ENCODE measurements around the gene EPN1. TPM values are rescaled to one million over a fixed set of nuclear protein-coding genes. Genes with fewer than 3 reads are reported as not detected.
A peak's percentile ranks its signal among the peaks of the same experiment; 100 is the strongest.

Gene EPN1
- total RNA-seq, 3 donors from 2014 or later (not counting 1 experiment from before 2014, with no cell fraction given) = 47.6 to 56.4 (median 51.8) TPM

- no peaks in the 10 kb centered on the region for H3K36me3 Mint-ChIP-seq
- no peak for DNase-seq
- no peak overlapping the region for H3K27ac Mint-ChIP-seq
- no peaks in the 10 kb centered on the region for H3K27me3 Mint-ChIP-seq (ENCODE audit: low read depth in 2 of 2)
- Histone ChIP-seq H3K36me3 (ENCODE audit: control insufficient read depth, insufficient read depth, low read length) (no peaks in the 10 kb centered on the region), H3K27me3 (ENCODE audit: control insufficient read depth, insufficient read depth, low read length) (no peaks in the 10 kb centered on the region), H3K27ac (ENCODE audit: low read length) (no peak overlapping the region), H3K4me3 (ENCODE audit: low read length) (no peak overlapping the region), H3K9me3 (ENCODE audit: control insufficient read depth, insufficient read depth, low read length) (no peaks in the 10 kb centered on the region), H3K4me1 (ENCODE audit: control insufficient read depth, insufficient read depth, low read length) (peaks cover 5% of the 10 kb centered on the region)
- WGBS (ENCODE audit: insufficient coverage) = 95% methylated on average over 15 of the region's 15 CpGs
- no peak for ATAC-seq
- TF ChIP-seq CTCF (IDR thresholded peaks at IDR 0.05) = no peak
- H3K4me3 Mint-ChIP-seq = no peak overlapping the region
- no peaks in the 10 kb centered on the region for H3K9me3 Mint-ChIP-seq
- intact Hi-C loops (cut with micrococcal nuclease) = no loop called here
- peaks cover 7 to 11% of the 10 kb centered on the region in 2 donors for H3K4me1 Mint-ChIP-seq
These were observed 29.6 kb downstream of the EPN1 start for GRCh38 chr19:55704494-55705245.

- no peak for ATAC-seq
- H3K27me3 ChIP-seq (ENCODE audit: control insufficient read depth, insufficient read depth, low read length) = no peaks in the 10 kb centered on the region
- H3K9me3 ChIP-seq (ENCODE audit: control insufficient read depth, insufficient read depth, low read length) = no peaks in the 10 kb centered on the region
- Mint-ChIP-seq H3K9me3 (no peaks in the 10 kb centered on the region), H3K36me3 (no peaks in the 10 kb centered on the region), H3K27me3 (ENCODE audit: low read depth in 2 of 2) (no peaks in the 10 kb centered on the region), H3K27ac (peak overlapping the region in 1 of 2 donors; percentile 9), H3K4me1 (peaks cover 7 to 11% of the 10 kb centered on the region in 2 donors), H3K4me3 (no peak overlapping the region)
- no peak overlapping the region for H3K4me3 ChIP-seq (ENCODE audit: low read length)
- 93% methylated on average over 3 of the region's 3 CpGs for WGBS (ENCODE audit: insufficient coverage)
- intact Hi-C loops (cut with micrococcal nuclease) = no loop called here
- peaks cover 5% of the 10 kb centered on the region for H3K4me1 ChIP-seq (ENCODE audit: control insufficient read depth, insufficient read depth, low read length)
- TF ChIP-seq CTCF (IDR thresholded peaks at IDR 0.05) = no peak
- no peak for DNase-seq
- no peak overlapping the region for H3K27ac ChIP-seq (ENCODE audit: low read length)
- no peaks in the 10 kb centered on the region for H3K36me3 ChIP-seq (ENCODE audit: control insufficient read depth, insufficient read depth, low read length)
These were observed 30.9 kb downstream of the EPN1 start for GRCh38 chr19:55705972-55706371.

GRCh38 chr19:55711719-55712118, 36.7 kb downstream of the EPN1 start:
- ATAC-seq = no peak

More at GRCh38 chr19:55711719-55712118, 36.7 kb downstream of the EPN1 start:
- DNase-seq = no peak
- no peaks in the 10 kb centered on the region for H3K36me3 ChIP-seq (ENCODE audit: control insufficient read depth, insufficient read depth, low read length)
- Mint-ChIP-seq H3K4me1 (peaks cover 0 to 6% of the 10 kb centered on the region in 2 donors), H3K36me3 (no peaks in the 10 kb centered on the region), H3K4me3 (no peak overlapping the region), H3K27ac (peak overlapping the region in 1 of 2 donors; percentile 64), H3K27me3 (ENCODE audit: low read depth in 2 of 2) (no peaks in the 10 kb centered on the region), H3K9me3 (peaks cover 0 to 2% of the 10 kb centered on the region in 2 donors)
- no peaks in the 10 kb centered on the region for H3K9me3 ChIP-seq (ENCODE audit: control insufficient read depth, insufficient read depth, low read length)
- no peak overlapping the region for H3K27ac ChIP-seq (ENCODE audit: low read length)
- H3K4me3 ChIP-seq (ENCODE audit: low read length) = no peak overlapping the region
- WGBS (ENCODE audit: insufficient coverage) = 80% methylated on average over 18 of the region's 18 CpGs
- TF ChIP-seq CTCF (IDR thresholded peaks at IDR 0.05) = no peak
- H3K4me1 ChIP-seq (ENCODE audit: control insufficient read depth, insufficient read depth, low read length) = no peaks in the 10 kb centered on the region
- H3K27me3 ChIP-seq (ENCODE audit: control insufficient read depth, insufficient read depth, low read length) = peaks cover 3% of the 10 kb centered on the region
- intact Hi-C loops (cut with micrococcal nuclease) = no loop called here

Measured in natural killer cell (primary cell).